HUES6 (cell line): ENCODE results near the gene DGKD.
"Not testable (repeated sequence)": the region's sequence is repeated elsewhere in the genome, so short reads cannot be mapped to it uniquely, and the experiment has no call there.

Experiments
- H3K27ac ChIP-seq: 2 replicates; pipeline ENCODE4 v1.7.0; 2013; ENCODE audit warnings: low read depth, mild to moderate bottlenecking, low read length, inconsistent platforms
- H3K27me3 ChIP-seq: 2 replicates; pipeline ENCODE4 v1.6.1; 2013; ENCODE audit warnings: low read length; ENCODE audit not compliant: control insufficient read depth, insufficient read depth
- H3K36me3 ChIP-seq: 2 replicates; pipeline ENCODE4 v1.6.1; 2013; ENCODE audit warnings: low read length; ENCODE audit not compliant: control insufficient read depth, insufficient read depth
- H3K4me1 ChIP-seq: 2 replicates; pipeline ENCODE4 v1.6.1; 2013; ENCODE audit warnings: low read length; ENCODE audit not compliant: control insufficient read depth, insufficient read depth
- H3K4me3 ChIP-seq: 2 replicates; pipeline ENCODE4 v1.5.1; 2013; ENCODE audit warnings: low read depth, low read length
- H3K9ac ChIP-seq: one replicate; pipeline ENCODE4 v1.6.1; 2013; ENCODE audit warnings: mild to moderate bottlenecking, low read length
- H3K9me3 ChIP-seq: 2 replicates; pipeline ENCODE4 v1.6.1; 2013; ENCODE audit warnings: low read depth, low read length; ENCODE audit not compliant: control insufficient read depth, insufficient read depth

DGKD gene

GRCh38 chr2:233325256-233325655 lies 29.0 kb upstream of the DGKD start:
- H3K4me3 ChIP-seq, result no peak overlapping the region
- H3K36me3 ChIP-seq, result no peaks in the 10 kb centered on the region
- H3K9me3 ChIP-seq, result no peaks in the 10 kb centered on the region
- peaks cover 14% of the 10 kb centered on the region for H3K27me3 ChIP-seq
- H3K9ac ChIP-seq, result no peak overlapping the region
- H3K4me1 ChIP-seq, result peaks cover 18% of the 10 kb centered on the region
- H3K27ac ChIP-seq, result no peak overlapping the region

GRCh38 chr2:233325814-233326213 lies 28.5 kb upstream of the DGKD start:
- Histone ChIP-seq H3K9me3 (no peaks in the 10 kb centered on the region), H3K4me3 (no peak overlapping the region), H3K27me3 (peaks cover 17% of the 10 kb centered on the region), H3K27ac (no peak overlapping the region), H3K36me3 (no peaks in the 10 kb centered on the region), H3K4me1 (peaks cover 20% of the 10 kb centered on the region), H3K9ac (no peak overlapping the region)

- no peak overlapping the region for H3K4me3 ChIP-seq
- H3K27me3 ChIP-seq, result peaks cover 24% of the 10 kb centered on the region
- no peak overlapping the region for H3K9ac ChIP-seq
- H3K4me1 ChIP-seq, result peaks cover 20% of the 10 kb centered on the region
- H3K36me3 ChIP-seq, result no peaks in the 10 kb centered on the region
- H3K9me3 ChIP-seq, result no peaks in the 10 kb centered on the region
- H3K27ac ChIP-seq, result no peak overlapping the region
These were observed 27.8 kb upstream of the DGKD start for GRCh38 chr2:233326500-233326899.

- peaks cover 34% of the 10 kb centered on the region for H3K27me3 ChIP-seq
- no peaks in the 10 kb centered on the region for H3K9me3 ChIP-seq
- peaks cover 20% of the 10 kb centered on the region for H3K4me1 ChIP-seq
- no peak overlapping the region for H3K9ac ChIP-seq
- H3K4me3 ChIP-seq, result no peak overlapping the region
- peak overlapping the region; percentile 32; the same call in 1 of the 2 replicates for H3K27ac ChIP-seq
- no peaks in the 10 kb centered on the region for H3K36me3 ChIP-seq
These were observed 25.4 kb upstream of the DGKD start for GRCh38 chr2:233328922-233329321.

- peak overlapping the region; percentile 16 for H3K9ac ChIP-seq
- H3K9me3 ChIP-seq, result no peaks in the 10 kb centered on the region
- peak overlapping the region; percentile 32; the same call in 1 of the 2 replicates for H3K27ac ChIP-seq
- H3K27me3 ChIP-seq, result peaks cover 40% of the 10 kb centered on the region
- no peaks in the 10 kb centered on the region for H3K36me3 ChIP-seq
- H3K4me1 ChIP-seq, result peaks cover 20% of the 10 kb centered on the region
- no peak overlapping the region for H3K4me3 ChIP-seq
These were observed 24.7 kb upstream of the DGKD start for GRCh38 chr2:233329489-233330135.

GRCh38 chr2:233331536-233331935 lies 22.8 kb upstream of the DGKD start:
- Histone ChIP-seq H3K9ac (no peak overlapping the region), H3K27me3 (peaks cover 40% of the 10 kb centered on the region), H3K27ac (no peak overlapping the region), H3K36me3 (no peaks in the 10 kb centered on the region), H3K4me3 (no peak overlapping the region), H3K4me1 (peaks cover 20% of the 10 kb centered on the region), H3K9me3 (no peaks in the 10 kb centered on the region)

- Histone ChIP-seq H3K9ac (no peak overlapping the region), H3K4me1 (peaks cover 20% of the 10 kb centered on the region), H3K36me3 (no peaks in the 10 kb centered on the region), H3K27me3 (peaks cover 40% of the 10 kb centered on the region), H3K27ac (no peak overlapping the region), H3K4me3 (no peak overlapping the region), H3K9me3 (no peaks in the 10 kb centered on the region)
These were observed 22.2 kb upstream of the DGKD start for GRCh38 chr2:233332125-233332524.

- Histone ChIP-seq H3K9ac (no peak overlapping the region), H3K36me3 (no peaks in the 10 kb centered on the region), H3K27me3 (peaks cover 25% of the 10 kb centered on the region), H3K4me3 (no peak overlapping the region), H3K4me1 (peaks cover 5% of the 10 kb centered on the region), H3K27ac (no peak overlapping the region), H3K9me3 (no peaks in the 10 kb centered on the region)
These were observed 19.4 kb upstream of the DGKD start for GRCh38 chr2:233334915-233335314.

- H3K9ac ChIP-seq, H3K27ac ChIP-seq, H3K4me3 ChIP-seq, H3K9me3 ChIP-seq, H3K4me1 ChIP-seq, H3K36me3 ChIP-seq: not testable (repeated sequence)
- peaks cover 19% of the 10 kb centered on the region for H3K27me3 ChIP-seq
These were observed 18.2 kb upstream of the DGKD start for GRCh38 chr2:233336091-233336490.

GRCh38 chr2:233336541-233336940 lies 17.8 kb upstream of the DGKD start:
- H3K27ac ChIP-seq, result no peak overlapping the region
- H3K9me3 ChIP-seq, result peaks cover 6% of the 10 kb centered on the region
- H3K4me1 ChIP-seq, result no peaks in the 10 kb centered on the region
- H3K36me3 ChIP-seq, result no peaks in the 10 kb centered on the region
- no peak overlapping the region for H3K4me3 ChIP-seq
- no peak overlapping the region for H3K9ac ChIP-seq
- H3K27me3 ChIP-seq, result peaks cover 15% of the 10 kb centered on the region

- Histone ChIP-seq H3K4me3 (no peak overlapping the region), H3K27ac (no peak overlapping the region), H3K9ac (no peak overlapping the region), H3K9me3 (peaks cover 6% of the 10 kb centered on the region), H3K27me3 (peaks cover 12% of the 10 kb centered on the region; the same call in 1 of the 2 replicates), H3K4me1 (no peaks in the 10 kb centered on the region), H3K36me3 (no peaks in the 10 kb centered on the region)
These were observed 16.2 kb upstream of the DGKD start for GRCh38 chr2:233338046-233338445.
